ENCODE results near the gene SYNDIG1.

The SYNDIG1 gene

DNA sequence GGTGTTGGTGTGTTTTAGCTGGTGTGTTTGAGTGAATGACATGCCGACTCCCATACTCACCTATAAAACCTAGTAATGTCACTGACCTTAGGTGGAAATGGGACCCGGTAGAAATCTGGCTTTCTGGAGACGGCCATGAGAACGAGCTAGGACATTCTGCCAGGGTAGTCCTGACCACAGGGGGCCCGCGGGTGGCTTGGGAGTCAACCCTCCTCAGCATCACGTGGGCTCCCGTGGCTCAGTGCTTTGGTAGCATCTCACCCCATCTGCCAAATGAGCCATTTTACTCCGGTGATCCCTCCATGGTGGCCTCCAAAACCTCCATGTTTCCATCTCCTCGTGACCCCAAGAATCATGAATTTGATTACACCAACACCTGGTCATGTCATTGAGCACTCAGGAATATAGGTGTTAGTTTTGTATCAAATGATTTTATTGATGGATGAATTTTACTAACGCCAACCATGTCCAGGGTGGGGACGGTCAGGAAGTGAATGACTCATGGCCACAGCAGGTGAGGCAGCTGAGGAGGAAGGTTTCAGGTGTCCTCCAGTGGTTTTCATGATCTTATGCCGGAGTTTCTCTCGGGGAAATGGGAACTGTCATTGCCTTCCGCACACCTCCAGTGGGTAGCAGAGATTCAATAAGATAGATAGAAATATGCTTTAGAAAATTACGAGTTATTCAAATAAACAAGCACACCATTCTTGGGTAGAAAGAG is 195.0 kb downstream of the SYNDIG1 start:
- no peak for DNase-seq

- DNase-seq: no peak
Observed at GRCh38 chr20:24665196-24665595, 195.8 kb downstream of the SYNDIG1 start.

DNA sequence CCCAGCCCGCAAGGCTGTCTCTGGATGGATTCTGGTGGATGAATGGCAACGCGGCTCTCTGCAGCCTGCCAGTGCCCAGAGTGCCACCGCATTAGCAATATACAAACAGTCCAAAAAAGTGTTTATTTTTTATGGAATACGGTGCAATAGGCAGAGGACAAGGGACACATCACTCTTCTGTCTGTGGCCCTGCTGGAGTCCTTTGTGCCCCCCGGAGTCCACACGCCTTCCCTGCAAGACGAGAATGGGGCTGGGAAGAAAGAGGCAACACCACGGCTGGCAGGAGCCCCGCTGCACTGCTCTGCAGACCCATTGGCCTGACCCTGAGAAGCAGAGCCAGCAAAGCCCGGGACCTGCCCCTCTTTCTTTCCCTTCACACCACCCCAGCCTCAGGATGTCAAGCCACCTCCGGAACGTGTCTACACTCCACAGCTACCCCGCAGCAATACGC is 196.3 kb downstream of the SYNDIG1 start:
- DNase-seq: no peak

DNA sequence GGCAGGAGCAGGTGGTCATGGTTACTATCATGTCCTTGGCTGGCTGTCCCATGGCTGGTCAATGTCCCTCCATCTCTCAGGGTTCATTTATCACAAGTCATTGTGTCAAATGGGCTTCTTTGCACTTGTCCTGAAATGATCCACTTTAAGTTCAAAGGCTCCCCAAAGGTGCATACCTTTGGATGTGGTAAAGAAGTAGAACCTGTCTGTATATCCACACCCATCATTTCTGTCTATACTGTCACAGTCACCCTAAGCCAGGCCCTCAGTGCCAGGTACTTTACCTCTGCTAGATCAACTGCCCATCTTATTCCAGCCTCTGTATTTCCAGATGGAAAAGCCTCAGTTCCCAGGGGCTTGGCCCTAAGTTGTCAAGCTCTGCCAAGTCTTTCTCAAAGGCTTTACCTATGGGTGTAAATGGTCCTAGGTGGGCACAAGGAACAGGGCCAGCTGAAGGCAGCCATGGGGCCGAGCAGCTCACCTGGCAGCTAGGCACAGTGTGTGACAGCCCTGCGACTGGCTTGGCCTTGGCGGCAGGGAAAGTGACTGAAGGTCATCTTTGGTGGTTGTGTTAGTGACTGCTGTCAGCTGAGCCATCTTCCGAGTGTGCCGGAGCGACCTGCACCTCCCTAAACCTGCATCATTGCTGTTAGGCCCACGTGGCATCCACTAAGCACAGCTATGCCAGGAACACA is 198.4 kb downstream of the SYNDIG1 start:
- no peak for DNase-seq

DNA sequence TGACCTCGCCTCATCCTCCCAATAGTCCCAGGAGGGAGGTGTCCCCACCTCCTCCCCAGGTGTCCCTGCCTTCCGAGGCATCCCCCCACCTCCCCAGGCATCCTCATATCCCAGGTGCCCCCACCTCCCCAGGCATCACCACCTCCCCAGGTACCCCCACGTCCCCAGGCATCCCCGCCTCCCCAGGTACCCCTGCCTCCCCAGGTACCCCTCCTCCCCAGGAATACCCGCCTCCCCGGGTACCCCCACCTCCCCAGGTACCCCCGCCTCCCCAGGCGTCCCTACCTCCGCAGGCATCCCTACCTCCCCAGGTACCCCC is 198.9 kb downstream of the SYNDIG1 start:
- DNase-seq: no peak

- no peak for DNase-seq
Observed at GRCh38 chr20:24668791-24669190, 199.4 kb downstream of the SYNDIG1 start.

DNA sequence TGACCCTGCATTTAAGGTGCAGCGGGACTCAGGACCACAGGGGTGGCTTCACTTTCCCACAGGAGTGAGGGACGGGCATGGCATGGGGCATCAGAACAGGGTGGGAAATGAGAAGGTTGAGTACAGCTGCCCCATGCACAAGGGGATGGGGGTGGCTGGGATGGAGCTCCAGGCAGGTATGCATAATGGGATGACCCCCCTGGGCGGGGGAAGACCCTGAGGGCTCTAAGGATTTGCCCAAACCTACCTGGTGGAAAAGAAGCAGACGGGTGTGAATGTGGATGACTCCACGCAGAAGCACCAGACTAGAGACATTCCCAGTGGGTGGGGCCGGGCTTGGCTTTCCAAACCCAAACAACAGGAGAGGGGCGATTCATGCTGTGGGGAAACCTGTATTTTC is 200.3 kb downstream of the SYNDIG1 start:
- DNase-seq: no peak

DNA sequence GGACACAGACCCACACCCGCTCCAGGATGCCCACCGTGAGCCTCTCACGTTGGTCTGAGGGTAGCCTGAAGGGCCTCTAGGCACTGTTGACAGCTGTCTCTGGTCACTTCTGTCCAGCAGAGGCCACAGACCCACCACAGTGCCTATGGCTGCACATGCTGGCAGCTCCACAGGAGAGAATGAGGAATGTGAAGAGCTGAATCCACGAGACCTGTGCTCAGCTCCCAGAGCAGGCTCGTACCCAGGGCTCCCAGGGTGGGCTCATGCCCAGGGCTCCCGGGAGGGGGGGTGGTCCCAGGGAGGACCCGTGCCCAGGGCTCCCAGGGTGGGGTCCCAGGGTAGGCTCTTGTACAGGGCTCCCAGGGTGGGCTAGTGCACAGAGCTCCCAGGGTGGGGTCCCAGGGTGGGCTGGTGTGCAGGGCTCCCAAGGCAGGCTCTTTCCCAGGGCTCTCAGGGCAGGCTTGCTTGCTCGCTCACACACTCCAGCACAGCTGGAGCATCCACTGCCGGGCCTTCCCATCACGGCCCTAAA is 201.0 kb downstream of the SYNDIG1 start:
- no peak for DNase-seq

DNA sequence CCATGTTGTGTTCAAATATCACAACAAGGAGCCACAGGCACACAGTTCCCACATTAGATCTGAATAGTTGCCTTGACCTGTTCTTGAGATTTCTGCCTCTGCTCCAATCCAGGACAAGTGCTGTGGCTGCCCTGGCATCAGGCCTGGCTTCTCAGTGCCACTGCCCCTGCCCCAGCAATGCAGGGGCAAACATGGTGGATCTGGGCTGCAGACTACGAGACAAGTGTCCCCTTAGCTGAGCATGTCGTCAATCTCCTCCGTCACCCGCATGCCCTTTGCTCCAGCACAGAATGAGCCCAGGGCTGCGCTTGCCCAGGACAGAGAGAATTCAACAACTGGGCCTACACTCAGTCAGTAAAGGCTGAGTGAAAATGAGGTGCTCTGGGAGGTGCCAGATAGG is 201.6 kb downstream of the SYNDIG1 start:
- DNase-seq: no peak

DNA sequence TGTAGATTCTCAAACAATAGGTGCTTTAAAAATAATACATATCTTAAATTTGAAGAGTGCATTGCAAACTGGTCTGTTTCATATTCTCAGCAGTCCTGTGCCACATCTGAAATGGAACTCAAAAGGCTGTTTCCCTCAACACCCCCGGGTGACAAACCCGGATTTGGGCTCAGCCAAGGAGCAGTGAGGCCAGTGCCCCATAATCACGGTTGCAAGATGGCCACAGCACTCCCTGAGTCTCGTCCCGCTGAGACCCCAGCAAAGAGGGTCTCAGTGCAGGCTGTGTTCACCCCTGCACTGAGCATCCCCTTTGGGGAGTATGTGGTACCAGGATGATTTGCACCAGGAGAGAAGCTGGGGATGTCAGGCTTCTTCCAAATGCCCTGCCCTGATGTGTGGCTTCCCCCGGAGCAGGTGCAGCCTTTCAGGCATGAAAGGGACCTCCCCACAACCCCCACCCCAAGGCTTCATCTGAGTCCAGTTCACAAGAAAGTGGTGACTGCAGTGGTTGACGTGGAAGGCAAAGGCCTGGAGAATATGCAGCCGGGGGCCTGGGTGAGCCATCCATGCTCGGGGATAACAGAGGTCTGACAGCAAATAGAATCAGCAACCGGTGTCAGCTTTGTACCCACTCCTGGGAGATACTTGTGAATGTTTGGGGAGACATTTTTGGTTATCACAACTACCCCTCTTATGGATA is 202.9 kb downstream of the SYNDIG1 start:
- DNase-seq: no peak

- DNase-seq: peak; percentile 98
Observed at GRCh38 chr20:24672886-24673677, 203.7 kb downstream of the SYNDIG1 start.

GRCh38 chr20:24673678-24674570 is 204.5 kb downstream of the SYNDIG1 start:
- peak; percentile 70 for DNase-seq

- DNase-seq: no peak
Observed at GRCh38 chr20:24674921-24675605, 205.6 kb downstream of the SYNDIG1 start.

- no peak for DNase-seq
Observed at GRCh38 chr20:24675651-24676352, 206.4 kb downstream of the SYNDIG1 start.

- DNase-seq: no peak
Observed at GRCh38 chr20:24676353-24676977, 207.0 kb downstream of the SYNDIG1 start.

GRCh38 chr20:24676978-24677370 is 207.5 kb downstream of the SYNDIG1 start:
- no peak for DNase-seq

- DNase-seq: no peak
Observed at GRCh38 chr20:24677626-24678315, 208.3 kb downstream of the SYNDIG1 start.

- no peak for DNase-seq
Observed at GRCh38 chr20:24678351-24679106, 209.1 kb downstream of the SYNDIG1 start.
